ENCODE measurements around the gene ZNF268.
"Not testable (repeated sequence)": the region's sequence is repeated elsewhere in the genome, so short reads cannot be mapped to it uniquely, and the experiment has no call there.

ZNF268 gene

DNA sequence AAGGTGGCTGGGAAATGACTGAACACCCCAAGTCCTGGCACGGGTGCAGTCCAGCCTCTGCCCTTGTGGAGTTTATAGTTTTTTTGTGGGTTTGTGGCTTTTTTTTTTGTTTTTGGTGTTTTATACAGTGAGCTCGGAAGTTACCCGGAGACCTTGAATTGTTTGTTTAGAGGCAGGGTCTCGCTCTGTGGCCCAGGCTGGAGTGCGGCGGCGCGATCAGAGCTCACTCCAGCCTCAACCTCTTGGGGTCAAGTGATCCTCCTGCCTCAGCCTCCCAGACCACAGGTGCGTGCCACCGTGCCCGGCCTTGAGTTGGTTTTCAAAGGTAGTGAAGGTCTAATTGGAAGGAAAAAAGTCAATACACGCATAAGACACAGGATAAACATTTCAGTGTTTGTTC is 55.3 kb downstream of the ZNF268 start:
- Histone ChIP-seq H3K27ac (no peak overlapping the region), H3K27me3 (ENCODE audit: insufficient read depth, low read depth) (no peaks in the 10 kb centered on the region), H3K4me1 (ENCODE audit: low read depth, poor library complexity, severe bottlenecking) (no peaks in the 10 kb centered on the region), H3K9ac (no peak overlapping the region), H3K4me3 (IDR thresholded peaks at IDR 0.05; ENCODE audit: insufficient read depth, low read depth, low read length) (no peak overlapping the region), H3K36me3 (ENCODE audit: insufficient read depth) (no peaks in the 10 kb centered on the region), H3K79me2 (ENCODE audit: insufficient read depth, low read depth) (no peaks in the 10 kb centered on the region), H3K4me2 (no peak overlapping the region), H2AFZ (ENCODE audit: low read depth) (no peak overlapping the region), H4K20me1 (ENCODE audit: insufficient read depth) (no peaks in the 10 kb centered on the region)
- TF ChIP-seq, protein P1, sequence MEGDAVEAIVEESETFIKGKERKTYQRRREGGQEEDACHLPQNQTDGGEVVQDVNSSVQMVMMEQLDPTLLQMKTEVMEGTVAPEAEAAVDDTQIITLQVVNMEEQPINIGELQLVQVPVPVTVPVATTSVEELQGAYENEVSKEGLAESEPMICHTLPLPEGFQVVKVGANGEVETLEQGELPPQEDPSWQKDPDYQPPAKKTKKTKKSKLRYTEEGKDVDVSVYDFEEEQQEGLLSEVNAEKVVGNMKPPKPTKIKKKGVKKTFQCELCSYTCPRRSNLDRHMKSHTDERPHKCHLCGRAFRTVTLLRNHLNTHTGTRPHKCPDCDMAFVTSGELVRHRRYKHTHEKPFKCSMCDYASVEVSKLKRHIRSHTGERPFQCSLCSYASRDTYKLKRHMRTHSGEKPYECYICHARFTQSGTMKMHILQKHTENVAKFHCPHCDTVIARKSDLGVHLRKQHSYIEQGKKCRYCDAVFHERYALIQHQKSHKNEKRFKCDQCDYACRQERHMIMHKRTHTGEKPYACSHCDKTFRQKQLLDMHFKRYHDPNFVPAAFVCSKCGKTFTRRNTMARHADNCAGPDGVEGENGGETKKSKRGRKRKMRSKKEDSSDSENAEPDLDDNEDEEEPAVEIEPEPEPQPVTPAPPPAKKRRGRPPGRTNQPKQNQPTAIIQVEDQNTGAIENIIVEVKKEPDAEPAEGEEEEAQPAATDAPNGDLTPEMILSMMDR (conservative IDR thresholded peaks at IDR 0.05; ENCODE audit: low read depth, low read length): no peak

DNA sequence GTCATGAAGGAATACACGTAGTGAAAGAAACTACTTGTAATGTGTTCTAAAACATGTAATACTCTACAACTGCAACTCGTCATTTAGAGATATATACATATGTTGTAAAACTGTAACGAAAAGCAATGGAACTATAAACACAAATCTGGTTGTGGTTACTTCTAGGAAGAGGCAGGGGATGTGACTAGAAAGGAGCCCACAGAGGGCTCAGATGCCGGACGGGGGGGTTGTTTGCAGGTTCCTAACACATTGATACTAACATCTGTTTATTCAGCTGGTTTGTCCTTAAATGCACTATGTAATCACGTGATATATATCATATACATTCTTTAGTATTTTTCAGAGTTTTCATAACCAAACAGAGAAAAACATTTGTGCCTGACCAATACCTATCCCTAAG is 70.4 kb downstream of the ZNF268 start:
- H3K36me3 ChIP-seq (ENCODE audit: insufficient read depth): no peaks in the 10 kb centered on the region
- no peak overlapping the region for H3K4me3 ChIP-seq (IDR thresholded peaks at IDR 0.05; ENCODE audit: insufficient read depth, low read depth, low read length)
- H3K79me2 ChIP-seq (ENCODE audit: insufficient read depth, low read depth): no peaks in the 10 kb centered on the region
- H3K4me1 ChIP-seq (ENCODE audit: low read depth, poor library complexity, severe bottlenecking): no peaks in the 10 kb centered on the region
- H4K20me1 ChIP-seq (ENCODE audit: insufficient read depth): no peaks in the 10 kb centered on the region
- TF ChIP-seq, protein P1 (conservative IDR thresholded peaks at IDR 0.05; ENCODE audit: low read depth, low read length): no peak
- H3K9ac ChIP-seq: no peak overlapping the region
- H3K27me3 ChIP-seq (ENCODE audit: insufficient read depth, low read depth): no peaks in the 10 kb centered on the region
- H2AFZ ChIP-seq (ENCODE audit: low read depth): no peak overlapping the region
- no peak overlapping the region for H3K4me2 ChIP-seq
- H3K27ac ChIP-seq: no peak overlapping the region

DNA sequence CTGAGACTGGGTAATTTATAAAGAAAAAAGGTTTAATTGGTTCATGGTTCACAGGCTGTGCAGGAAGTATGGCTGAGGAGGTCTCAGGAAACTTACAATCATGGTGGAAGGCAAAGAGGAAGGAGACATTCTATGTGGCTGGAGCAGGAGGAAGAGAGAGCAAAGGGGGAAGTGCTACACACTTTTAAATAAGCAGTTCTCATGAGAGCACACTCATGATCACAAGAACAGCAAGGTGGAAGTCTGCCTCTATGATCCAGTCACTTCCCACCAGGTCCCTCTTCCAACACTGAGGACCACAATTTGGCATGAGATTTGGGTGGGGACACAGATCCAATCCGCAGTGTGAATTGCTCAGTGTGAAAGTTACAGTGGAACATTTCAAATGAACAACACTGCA is 74.5 kb downstream of the ZNF268 start:
- H3K27ac ChIP-seq; H3K36me3 ChIP-seq (ENCODE audit: insufficient read depth); H4K20me1 ChIP-seq (ENCODE audit: insufficient read depth); H3K4me3 ChIP-seq (IDR thresholded peaks at IDR 0.05; ENCODE audit: insufficient read depth, low read depth, low read length); H3K4me2 ChIP-seq; H2AFZ ChIP-seq (ENCODE audit: low read depth); H3K79me2 ChIP-seq (ENCODE audit: insufficient read depth, low read depth); H3K27me3 ChIP-seq (ENCODE audit: insufficient read depth, low read depth); H3K9ac ChIP-seq; H3K4me1 ChIP-seq (ENCODE audit: low read depth, poor library complexity, severe bottlenecking): not testable (repeated sequence)

DNA sequence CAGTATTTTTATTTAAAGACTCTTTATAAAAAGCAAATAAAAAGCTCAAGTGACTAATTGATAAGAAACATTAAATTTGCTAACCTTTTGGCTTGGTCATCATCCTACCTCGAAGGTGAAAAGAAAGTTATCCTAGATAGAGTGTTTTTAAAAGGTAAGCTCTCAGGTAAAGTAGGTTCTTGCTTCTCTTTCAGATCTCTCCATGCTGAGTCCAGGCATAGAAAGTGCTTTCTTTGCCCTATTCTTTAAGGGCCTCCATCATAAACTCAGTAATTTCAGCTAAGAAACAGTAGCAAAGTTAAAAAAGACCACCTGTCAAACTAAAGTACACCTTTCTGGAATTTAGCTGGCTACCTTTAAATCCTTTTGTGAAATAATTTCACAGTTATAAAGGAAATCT is 75.0 kb downstream of the ZNF268 start:
- Histone ChIP-seq H3K9ac (no peak overlapping the region), H3K4me3 (IDR thresholded peaks at IDR 0.05; ENCODE audit: insufficient read depth, low read depth, low read length) (no peak overlapping the region), H3K4me2 (no peak overlapping the region), H3K4me1 (ENCODE audit: low read depth, poor library complexity, severe bottlenecking) (no peaks in the 10 kb centered on the region), H3K79me2 (ENCODE audit: insufficient read depth, low read depth) (no peaks in the 10 kb centered on the region), H3K27me3 (ENCODE audit: insufficient read depth, low read depth) (no peaks in the 10 kb centered on the region), H4K20me1 (ENCODE audit: insufficient read depth) (no peaks in the 10 kb centered on the region), H3K36me3 (ENCODE audit: insufficient read depth) (no peaks in the 10 kb centered on the region), H3K27ac (no peak overlapping the region), H2AFZ (ENCODE audit: low read depth) (no peak overlapping the region)
- TF ChIP-seq, protein P1 (conservative IDR thresholded peaks at IDR 0.05; ENCODE audit: low read depth, low read length): no peak

DNA sequence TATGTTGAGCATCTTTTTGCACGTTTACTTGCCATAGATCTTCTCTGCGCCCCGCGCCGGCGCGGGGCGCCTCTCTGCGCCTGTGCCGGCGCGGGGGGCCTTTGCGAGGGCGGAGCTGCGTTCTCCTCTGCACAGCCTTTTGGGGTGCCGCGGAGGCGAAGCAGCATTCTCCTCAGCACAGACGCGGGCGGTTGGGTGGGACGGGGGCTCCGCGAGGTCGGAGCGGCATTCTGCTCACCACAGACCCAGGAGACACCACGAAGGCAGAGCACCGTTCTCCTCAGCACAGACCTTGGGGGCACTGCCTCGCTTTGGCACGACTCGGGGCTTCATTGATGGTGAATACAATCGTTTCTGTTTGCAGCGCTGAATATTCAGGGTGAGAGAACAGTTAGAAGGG is 82.9 kb downstream of the ZNF268 start:
- H4K20me1 ChIP-seq (ENCODE audit: insufficient read depth): no peaks in the 10 kb centered on the region
- no peaks in the 10 kb centered on the region for H3K27me3 ChIP-seq (ENCODE audit: insufficient read depth, low read depth)
- H3K36me3 ChIP-seq (ENCODE audit: insufficient read depth): no peaks in the 10 kb centered on the region
- H3K79me2 ChIP-seq (ENCODE audit: insufficient read depth, low read depth): no peaks in the 10 kb centered on the region
- no peak overlapping the region for H3K27ac ChIP-seq
- no peak overlapping the region for H3K4me3 ChIP-seq (IDR thresholded peaks at IDR 0.05; ENCODE audit: insufficient read depth, low read depth, low read length)
- H2AFZ ChIP-seq (ENCODE audit: low read depth): no peak overlapping the region
- H3K9ac ChIP-seq: no peak overlapping the region
- TF ChIP-seq, protein P1 (conservative IDR thresholded peaks at IDR 0.05; ENCODE audit: low read depth, low read length): no peak
- H3K4me1 ChIP-seq (ENCODE audit: low read depth, poor library complexity, severe bottlenecking): no peaks in the 10 kb centered on the region
- H3K4me2 ChIP-seq: no peak overlapping the region
